ENCODE results near the gene NBPF11.
"Not testable (repeated sequence)": the region's sequence is repeated elsewhere in the genome, so short reads cannot be mapped to it uniquely, and the experiment has no call there.

NBPF11 gene

DNA sequence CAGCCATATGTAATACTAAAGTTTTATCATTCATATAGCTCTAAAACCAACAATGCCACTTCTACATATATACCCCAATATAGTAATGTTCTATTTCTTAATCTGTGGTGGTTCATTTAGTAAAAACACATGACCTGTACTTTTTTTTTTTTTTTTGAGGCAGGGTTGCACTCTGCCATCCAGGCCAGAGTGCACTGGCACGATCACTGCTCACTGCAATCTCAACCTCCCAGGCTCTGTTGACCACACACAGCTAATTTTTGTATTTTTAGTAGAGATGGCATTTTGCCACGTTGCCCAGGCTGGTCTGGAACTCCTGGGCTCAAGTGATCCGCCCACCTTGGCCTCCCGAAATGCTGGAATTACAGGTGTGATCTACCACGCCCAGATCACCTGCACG lies 2.1 kb downstream of the NBPF11 start:
- DNase-seq, result not testable (repeated sequence)

DNA sequence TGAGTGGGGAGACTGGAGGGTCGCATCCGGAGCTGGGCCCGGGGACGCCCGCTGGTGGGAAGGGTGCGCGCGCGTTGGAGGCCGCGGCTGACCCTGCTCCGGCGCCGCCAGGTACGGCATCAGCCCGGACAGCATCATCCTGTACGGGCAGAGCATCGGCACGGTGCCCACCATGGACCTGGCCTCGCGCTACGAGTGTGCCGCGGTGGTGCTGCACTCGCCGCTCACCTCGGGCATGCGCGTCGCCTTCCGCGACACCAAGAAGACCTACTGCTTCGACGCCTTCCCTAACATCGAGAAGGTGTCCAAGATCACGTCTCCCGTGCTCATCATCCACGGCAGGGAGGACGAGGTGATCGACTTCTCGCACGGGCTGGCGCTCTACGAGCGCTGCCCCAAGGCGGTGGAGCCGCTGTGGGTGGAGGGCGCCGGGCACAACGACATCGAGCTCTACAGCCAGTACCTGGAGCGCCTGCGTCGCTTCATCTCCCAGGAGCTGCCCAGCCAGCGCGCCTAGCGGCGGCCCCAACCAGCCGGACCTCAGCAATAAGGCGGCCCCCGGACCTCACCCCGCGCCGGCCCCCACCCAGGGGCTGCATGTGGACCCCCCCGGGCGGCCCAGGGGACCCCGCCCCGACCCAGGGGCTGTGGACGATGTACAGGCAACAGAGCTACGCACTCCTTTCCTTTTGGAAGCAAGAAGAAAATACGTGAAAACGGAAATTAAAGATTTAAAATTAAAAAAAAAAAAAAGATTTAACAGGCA lies 2.8 kb downstream of the NBPF11 start:
- DNase-seq, result not testable (repeated sequence)

GRCh38 chr1:148147052-148147838 lies 4.8 kb downstream of the NBPF11 start:
- DNase-seq, result not testable (repeated sequence)

GRCh38 chr1:148146191-148146997 lies 5.7 kb downstream of the NBPF11 start:
- DNase-seq, result not testable (repeated sequence)

DNA sequence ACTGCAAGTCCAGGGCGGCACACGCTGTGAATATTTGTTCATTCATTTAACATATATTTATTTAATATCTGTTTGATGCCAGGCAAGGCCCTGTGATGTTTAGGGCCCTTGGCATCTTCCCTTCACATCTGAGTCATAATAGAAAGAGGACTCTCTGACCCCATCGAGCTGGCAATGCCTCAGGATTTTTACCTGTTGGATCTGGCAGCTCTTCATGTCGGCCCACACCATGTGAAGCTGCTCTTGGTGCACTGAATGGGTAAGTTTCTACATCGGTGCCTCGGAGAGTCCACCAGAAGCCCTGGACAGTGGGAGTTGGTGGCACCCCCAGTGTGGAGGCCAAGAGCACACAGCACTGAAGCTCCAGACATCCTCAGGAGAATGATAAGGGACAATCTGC lies 8.9 kb downstream of the NBPF11 start:
- DNase-seq, result not testable (repeated sequence)

DNA sequence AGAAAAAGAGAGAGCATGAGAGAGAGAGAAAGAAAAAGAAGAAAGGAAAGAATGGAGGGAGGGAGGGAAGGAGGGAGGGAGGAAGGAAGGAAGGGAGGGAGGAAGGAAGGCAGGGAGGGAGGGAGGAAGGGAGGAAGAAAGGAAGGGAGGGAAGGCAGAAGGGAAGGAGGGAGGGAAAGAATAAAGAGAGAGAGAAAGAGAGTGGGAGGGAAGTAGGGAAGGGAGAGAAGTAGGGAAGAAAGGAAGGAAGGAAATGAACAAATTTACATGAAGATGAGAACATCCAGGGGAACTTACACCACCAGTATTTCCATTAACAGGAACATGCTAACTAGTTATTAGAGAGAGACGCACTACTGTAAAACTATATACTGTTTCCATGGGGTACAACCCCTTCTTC lies 10.1 kb downstream of the NBPF11 start:
- DNase-seq, result not testable (repeated sequence)

DNA sequence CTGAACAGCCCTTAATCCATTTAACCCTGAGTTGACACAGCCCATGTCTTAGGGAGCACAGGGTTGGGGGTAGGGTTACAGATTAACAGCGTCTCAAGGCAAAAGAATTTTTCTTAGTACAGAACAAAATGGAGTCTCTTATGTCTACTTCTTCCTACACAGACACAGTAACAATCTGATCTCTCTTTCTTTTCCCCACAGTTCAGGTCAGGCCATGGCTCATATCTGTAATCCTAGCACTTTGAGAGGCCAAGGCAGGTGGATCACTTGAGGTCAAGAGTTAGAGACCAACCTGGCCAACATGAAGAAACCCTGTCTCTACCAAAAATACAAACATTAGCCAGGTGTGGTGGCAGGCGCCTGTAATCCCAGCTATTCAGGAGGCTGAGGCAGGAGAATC lies 13.5 kb downstream of the NBPF11 start:
- not testable (repeated sequence) for DNase-seq

GRCh38 chr1:148122341-148122740 lies 29.7 kb downstream of the NBPF11 start:
- DNase-seq, result not testable (repeated sequence)

GRCh38 chr1:148120395-148120794 lies 31.7 kb downstream of the NBPF11 start:
- not testable (repeated sequence) for DNase-seq

DNA sequence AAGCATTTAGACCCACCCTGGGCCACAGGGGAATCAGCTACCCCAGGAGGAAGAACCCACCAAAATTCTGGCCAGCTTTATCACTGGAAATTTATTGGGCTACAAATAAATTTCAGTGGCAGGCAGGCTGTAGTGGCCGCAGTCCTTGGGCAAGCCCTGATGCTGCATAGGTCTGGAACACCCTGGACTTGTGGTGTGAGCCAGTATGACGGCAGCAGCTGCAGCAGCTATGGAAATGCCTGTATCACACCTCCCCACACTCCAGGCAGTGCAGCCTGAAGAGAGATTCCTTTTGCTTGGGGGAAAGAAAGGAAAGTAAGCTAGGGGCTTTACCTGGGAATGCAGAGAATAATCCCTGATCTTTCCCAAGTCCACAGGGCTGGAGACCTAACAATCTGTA lies 56.3 kb downstream of the NBPF11 start:
- DNase-seq, result not testable (repeated sequence)

GRCh38 chr1:148086196-148086595 lies 65.9 kb downstream of the NBPF11 start:
- peak; percentile 6 for DNase-seq

DNA sequence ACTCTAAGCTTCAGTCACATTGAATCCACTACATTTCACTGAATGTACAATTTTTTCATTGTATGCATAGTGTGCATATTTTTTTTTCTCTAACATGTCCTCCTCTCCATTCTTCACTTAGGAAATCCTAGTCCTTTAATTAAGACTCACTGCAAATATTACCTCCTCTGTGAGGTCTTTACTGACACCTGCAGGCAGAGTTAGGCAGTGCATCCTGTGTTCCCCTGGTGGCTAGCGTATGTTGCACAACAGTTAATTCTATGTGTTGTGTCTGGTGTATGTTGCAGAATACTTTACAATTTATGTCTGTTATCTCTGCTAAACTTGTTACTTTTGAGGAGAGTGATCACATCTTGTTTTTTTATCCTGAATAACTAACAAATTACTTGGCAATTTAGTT lies 70.9 kb downstream of the NBPF11 start:
- not testable (repeated sequence) for DNase-seq

- not testable (repeated sequence) for DNase-seq
Observed at GRCh38 chr1:148078632-148079519, 73.2 kb downstream of the NBPF11 start.

GRCh38 chr1:148078090-148078489 lies 74.0 kb downstream of the NBPF11 start:
- not testable (repeated sequence) for DNase-seq

GRCh38 chr1:148077458-148077857 lies 74.6 kb downstream of the NBPF11 start:
- DNase-seq, result not testable (repeated sequence)

DNA sequence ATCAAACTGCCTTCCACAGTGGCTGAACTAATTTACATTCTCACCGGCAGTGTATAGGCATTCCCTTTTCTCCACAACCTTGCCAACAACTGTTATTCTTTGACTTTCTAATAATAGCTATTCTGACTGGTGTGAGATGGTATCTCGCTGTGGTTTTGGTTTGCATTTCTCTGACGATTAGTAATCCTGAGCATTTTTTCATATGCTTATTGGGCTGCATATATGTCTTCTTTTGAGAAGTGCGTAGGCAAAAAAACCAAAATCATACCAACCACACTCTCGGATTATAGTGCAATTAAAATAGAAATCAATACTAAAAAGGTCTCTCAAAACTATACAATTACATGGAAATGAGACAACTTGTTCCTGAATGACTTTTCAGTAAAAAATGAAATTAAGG lies 78.7 kb downstream of the NBPF11 start:
- not testable (repeated sequence) for DNase-seq

GRCh38 chr1:148068606-148069005 lies 83.5 kb downstream of the NBPF11 start:
- not testable (repeated sequence) for DNase-seq

DNA sequence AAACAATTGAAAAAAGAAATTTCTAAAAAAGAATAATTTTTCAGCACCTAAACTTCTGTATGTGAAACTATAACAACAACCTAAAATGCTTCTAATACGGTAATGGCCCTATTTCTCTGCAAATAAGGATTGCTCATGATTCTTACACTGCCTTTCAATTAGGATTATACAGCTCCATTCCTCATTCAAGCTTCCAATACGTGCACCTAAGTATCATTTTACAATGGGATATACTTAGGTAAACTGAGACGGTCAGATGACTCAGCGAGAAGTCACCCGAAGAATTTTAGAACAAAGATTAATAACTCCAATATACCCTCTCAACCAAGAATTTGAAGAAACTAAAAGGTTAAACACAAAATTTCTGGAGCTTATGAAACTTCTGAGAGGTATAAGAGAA lies 83.9 kb downstream of the NBPF11 start:
- not testable (repeated sequence) for DNase-seq

DNA sequence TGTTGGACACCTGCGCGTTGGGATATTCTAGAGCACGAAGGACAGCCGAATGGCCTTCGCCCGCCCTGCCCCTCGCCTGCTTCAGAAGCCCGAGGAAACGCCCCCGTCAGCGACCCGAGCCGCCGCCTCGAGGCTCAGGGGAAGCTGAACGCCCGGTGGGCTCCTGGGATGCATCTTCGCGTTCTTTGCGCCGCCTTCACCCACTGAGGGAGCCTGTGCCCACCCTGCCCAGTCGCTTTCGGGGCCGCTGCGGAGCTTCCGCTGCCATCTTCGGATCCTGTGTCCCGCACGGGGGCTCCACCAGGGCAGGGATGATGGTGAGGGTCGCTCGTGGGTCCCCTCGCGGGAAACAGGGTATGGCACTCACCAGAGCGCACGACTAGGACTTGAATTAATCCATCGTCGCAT lies 91.8 kb downstream of the NBPF11 start:
- not testable (repeated sequence) for DNase-seq

- DNase-seq, result not testable (repeated sequence)
Observed at GRCh38 chr1:148057384-148057783, 94.7 kb downstream of the NBPF11 start.
